ENCODE measurements around the gene EPHA8. TPM values are rescaled to one million over a fixed set of nuclear protein-coding genes. Genes with fewer than 3 reads are reported as not detected.

Gene EPHA8
- total RNA-seq, 1 experiment from 2014 or later = not detected

- DNase-seq (ENCODE audit: low spot score) = no peak
Measured at GRCh38 chr1:22592051-22592450, 28.8 kb downstream of the EPHA8 start.

GRCh38 chr1:22592919-22593790 lies 29.9 kb downstream of the EPHA8 start:
- no peak for DNase-seq (ENCODE audit: low spot score)

- no peak for DNase-seq (ENCODE audit: low spot score)
Measured at GRCh38 chr1:22594396-22594795, 31.1 kb downstream of the EPHA8 start.

GRCh38 chr1:22595108-22595507 lies 31.8 kb downstream of the EPHA8 start:
- DNase-seq (ENCODE audit: low spot score) = no peak

- no peak for DNase-seq (ENCODE audit: low spot score)
Measured at GRCh38 chr1:22597301-22597965, 34.1 kb downstream of the EPHA8 start.

GRCh38 chr1:22597996-22598395 lies 34.7 kb downstream of the EPHA8 start:
- DNase-seq (ENCODE audit: low spot score) = no peak

GRCh38 chr1:22598736-22599135 lies 35.4 kb downstream of the EPHA8 start:
- DNase-seq (ENCODE audit: low spot score) = no peak

GRCh38 chr1:22600071-22600816 lies 37.0 kb downstream of the EPHA8 start:
- DNase-seq (ENCODE audit: low spot score) = peak; percentile 55

- no peak for DNase-seq (ENCODE audit: low spot score)
Measured at GRCh38 chr1:22600817-22601605, 37.7 kb downstream of the EPHA8 start.

- DNase-seq (ENCODE audit: low spot score) = no peak
Measured at GRCh38 chr1:22601610-22602009, 38.3 kb downstream of the EPHA8 start.

GRCh38 chr1:22602060-22602740 lies 38.9 kb downstream of the EPHA8 start:
- DNase-seq (ENCODE audit: low spot score) = no peak

GRCh38 chr1:22606161-22606560 lies 42.9 kb downstream of the EPHA8 start:
- DNase-seq (ENCODE audit: low spot score) = no peak

GRCh38 chr1:22607154-22607553 lies 43.9 kb downstream of the EPHA8 start:
- DNase-seq (ENCODE audit: low spot score) = no peak

- DNase-seq (ENCODE audit: low spot score) = no peak
Measured at GRCh38 chr1:22608361-22608760, 45.1 kb downstream of the EPHA8 start.

- DNase-seq (ENCODE audit: low spot score) = no peak
Measured at GRCh38 chr1:22609291-22609690, 46.0 kb downstream of the EPHA8 start.

GRCh38 chr1:22611530-22611947 lies 48.2 kb downstream of the EPHA8 start:
- DNase-seq (ENCODE audit: low spot score) = peak; percentile 49

GRCh38 chr1:22612671-22613571 lies 49.6 kb downstream of the EPHA8 start:
- DNase-seq (ENCODE audit: low spot score) = no peak

- no peak for DNase-seq (ENCODE audit: low spot score)
Measured at GRCh38 chr1:22613572-22613918, 50.3 kb downstream of the EPHA8 start.

- no peak for DNase-seq (ENCODE audit: low spot score)
Measured at GRCh38 chr1:22613951-22614350, 50.7 kb downstream of the EPHA8 start.

- DNase-seq (ENCODE audit: low spot score) = no peak
Measured at GRCh38 chr1:22615886-22616285, 52.6 kb downstream of the EPHA8 start.
